Measurements from ENCODE around the gene MCM7. TPM values are rescaled to one million over a fixed set of nuclear protein-coding genes. Genes with fewer than 3 reads are reported as not detected.

The MCM7 gene
- total and polyA plus RNA-seq, 2 of the 13 experiments (the other 11 are each of a cell fraction or from before 2014, with no cell fraction given), result 84.5 to 214 TPM

DNA sequence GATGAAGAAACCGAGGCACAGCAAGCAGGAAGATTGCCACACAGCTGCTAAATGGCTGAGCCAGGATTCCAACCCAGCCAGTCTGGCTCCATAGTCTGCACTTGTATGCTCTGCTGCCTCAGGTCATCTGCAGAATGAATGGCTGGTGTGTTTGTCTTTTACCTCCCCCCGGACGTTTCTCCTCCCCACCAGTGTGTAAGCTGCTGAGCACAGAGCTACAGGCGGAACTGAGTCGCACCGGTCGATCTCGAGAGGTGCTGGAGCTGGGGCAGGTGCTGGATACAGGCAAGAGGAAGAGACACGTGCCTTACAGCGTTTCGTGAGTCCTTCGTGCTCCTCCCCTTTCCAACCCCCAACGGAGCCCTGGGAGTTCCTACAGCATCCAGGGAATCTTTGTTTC is 20.9 kb upstream of the MCM7 start (continued):
- TF ChIP-seq, protein P1, sequence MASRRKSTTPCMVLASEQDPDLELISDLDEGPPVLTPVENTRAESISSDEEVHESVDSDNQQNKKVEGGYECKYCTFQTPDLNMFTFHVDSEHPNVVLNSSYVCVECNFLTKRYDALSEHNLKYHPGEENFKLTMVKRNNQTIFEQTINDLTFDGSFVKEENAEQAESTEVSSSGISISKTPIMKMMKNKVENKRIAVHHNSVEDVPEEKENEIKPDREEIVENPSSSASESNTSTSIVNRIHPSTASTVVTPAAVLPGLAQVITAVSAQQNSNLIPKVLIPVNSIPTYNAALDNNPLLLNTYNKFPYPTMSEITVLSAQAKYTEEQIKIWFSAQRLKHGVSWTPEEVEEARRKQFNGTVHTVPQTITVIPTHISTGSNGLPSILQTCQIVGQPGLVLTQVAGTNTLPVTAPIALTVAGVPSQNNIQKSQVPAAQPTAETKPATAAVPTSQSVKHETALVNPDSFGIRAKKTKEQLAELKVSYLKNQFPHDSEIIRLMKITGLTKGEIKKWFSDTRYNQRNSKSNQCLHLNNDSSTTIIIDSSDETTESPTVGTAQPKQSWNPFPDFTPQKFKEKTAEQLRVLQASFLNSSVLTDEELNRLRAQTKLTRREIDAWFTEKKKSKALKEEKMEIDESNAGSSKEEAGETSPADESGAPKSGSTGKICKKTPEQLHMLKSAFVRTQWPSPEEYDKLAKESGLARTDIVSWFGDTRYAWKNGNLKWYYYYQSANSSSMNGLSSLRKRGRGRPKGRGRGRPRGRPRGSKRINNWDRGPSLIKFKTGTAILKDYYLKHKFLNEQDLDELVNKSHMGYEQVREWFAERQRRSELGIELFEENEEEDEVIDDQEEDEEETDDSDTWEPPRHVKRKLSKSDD (CRISPR knock-in tag; IDR thresholded peaks at IDR 0.05; ENCODE audit: low read depth), result no peak
- TF ChIP-seq WIZ (CRISPR knock-in tag; IDR thresholded peaks at IDR 0.05) (no peak), ZNF205 (CRISPR knock-in tag; IDR thresholded peaks at IDR 0.05) (peak; percentile 72; the same call in 1 of the 2 replicates), MLLT10 (CRISPR knock-in tag; IDR thresholded peaks at IDR 0.05) (no peak), ARID2 (CRISPR knock-in tag; IDR thresholded peaks at IDR 0.05; ENCODE audit: borderline replicate concordance) (no peak), ELF3 (CRISPR knock-in tag; IDR thresholded peaks at IDR 0.05) (peak; percentile 84), MIER2 (CRISPR knock-in tag; IDR thresholded peaks at IDR 0.05) (no peak), THYN1 (CRISPR knock-in tag; IDR thresholded peaks at IDR 0.05; ENCODE audit: borderline replicate concordance, low read depth) (no peak), CBX2 (IDR thresholded peaks at IDR 0.05; ENCODE audit: low read depth, low read length) (no peak), CBX2 (CRISPR knock-in tag; IDR thresholded peaks at IDR 0.05; ENCODE audit: low read depth) (no peak), ZNF629 (CRISPR knock-in tag; conservative IDR thresholded peaks at IDR 0.05) (no peak; the same call in 1 of the 2 replicates), ZNF558 (CRISPR knock-in tag; IDR thresholded peaks at IDR 0.05; ENCODE audit: borderline replicate concordance) (no peak), ATF1 (CRISPR knock-in tag; IDR thresholded peaks at IDR 0.05) (no peak), SUZ12 (IDR thresholded peaks at IDR 0.05; ENCODE audit: low read depth, low read length) (no peak), ADNP (CRISPR knock-in tag; IDR thresholded peaks at IDR 0.05) (no peak)
- TF ChIP-seq, protein P2, sequence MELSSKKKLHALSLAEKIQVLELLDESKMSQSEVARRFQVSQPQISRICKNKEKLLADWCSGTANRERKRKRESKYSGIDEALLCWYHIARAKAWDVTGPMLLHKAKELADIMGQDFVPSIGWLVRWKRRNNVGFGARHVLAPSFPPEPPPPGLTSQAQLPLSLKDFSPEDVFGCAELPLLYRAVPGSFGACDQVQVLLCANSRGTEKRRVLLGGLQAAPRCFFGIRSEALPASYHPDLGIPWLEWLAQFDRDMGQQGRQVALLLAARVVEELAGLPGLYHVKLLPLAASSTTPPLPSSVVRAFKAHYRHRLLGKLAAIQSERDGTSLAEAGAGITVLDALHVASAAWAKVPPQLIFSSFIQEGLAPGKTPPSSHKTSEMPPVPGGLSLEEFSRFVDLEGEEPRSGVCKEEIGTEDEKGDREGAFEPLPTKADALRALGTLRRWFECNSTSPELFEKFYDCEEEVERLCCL (CRISPR knock-in tag; IDR thresholded peaks at IDR 0.05; ENCODE audit: borderline replicate concordance), result no peak
- TF ChIP-seq, protein P3, sequence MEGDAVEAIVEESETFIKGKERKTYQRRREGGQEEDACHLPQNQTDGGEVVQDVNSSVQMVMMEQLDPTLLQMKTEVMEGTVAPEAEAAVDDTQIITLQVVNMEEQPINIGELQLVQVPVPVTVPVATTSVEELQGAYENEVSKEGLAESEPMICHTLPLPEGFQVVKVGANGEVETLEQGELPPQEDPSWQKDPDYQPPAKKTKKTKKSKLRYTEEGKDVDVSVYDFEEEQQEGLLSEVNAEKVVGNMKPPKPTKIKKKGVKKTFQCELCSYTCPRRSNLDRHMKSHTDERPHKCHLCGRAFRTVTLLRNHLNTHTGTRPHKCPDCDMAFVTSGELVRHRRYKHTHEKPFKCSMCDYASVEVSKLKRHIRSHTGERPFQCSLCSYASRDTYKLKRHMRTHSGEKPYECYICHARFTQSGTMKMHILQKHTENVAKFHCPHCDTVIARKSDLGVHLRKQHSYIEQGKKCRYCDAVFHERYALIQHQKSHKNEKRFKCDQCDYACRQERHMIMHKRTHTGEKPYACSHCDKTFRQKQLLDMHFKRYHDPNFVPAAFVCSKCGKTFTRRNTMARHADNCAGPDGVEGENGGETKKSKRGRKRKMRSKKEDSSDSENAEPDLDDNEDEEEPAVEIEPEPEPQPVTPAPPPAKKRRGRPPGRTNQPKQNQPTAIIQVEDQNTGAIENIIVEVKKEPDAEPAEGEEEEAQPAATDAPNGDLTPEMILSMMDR (CRISPR knock-in tag; IDR thresholded peaks at IDR 0.05), result peak; percentile 13; the same call in 1 of the 2 replicates
- TF ChIP-seq, protein P4, sequence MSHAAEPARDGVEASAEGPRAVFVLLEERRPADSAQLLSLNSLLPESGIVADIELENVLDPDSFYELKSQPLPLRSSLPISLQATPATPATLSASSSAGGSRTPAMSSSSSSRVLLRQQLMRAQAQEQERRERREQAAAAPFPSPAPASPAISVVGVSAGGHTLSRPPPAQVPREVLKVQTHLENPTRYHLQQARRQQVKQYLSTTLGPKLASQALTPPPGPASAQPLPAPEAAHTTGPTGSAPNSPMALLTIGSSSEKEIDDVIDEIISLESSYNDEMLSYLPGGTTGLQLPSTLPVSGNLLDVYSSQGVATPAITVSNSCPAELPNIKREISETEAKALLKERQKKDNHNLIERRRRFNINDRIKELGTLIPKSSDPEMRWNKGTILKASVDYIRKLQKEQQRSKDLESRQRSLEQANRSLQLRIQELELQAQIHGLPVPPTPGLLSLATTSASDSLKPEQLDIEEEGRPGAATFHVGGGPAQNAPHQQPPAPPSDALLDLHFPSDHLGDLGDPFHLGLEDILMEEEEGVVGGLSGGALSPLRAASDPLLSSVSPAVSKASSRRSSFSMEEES (CRISPR knock-in tag; IDR thresholded peaks at IDR 0.05), result no peak
- TF ChIP-seq, protein P5, sequence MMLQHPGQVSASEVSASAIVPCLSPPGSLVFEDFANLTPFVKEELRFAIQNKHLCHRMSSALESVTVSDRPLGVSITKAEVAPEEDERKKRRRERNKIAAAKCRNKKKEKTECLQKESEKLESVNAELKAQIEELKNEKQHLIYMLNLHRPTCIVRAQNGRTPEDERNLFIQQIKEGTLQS (CRISPR knock-in tag; IDR thresholded peaks at IDR 0.05), result no peak
- TF ChIP-seq, protein P6, sequence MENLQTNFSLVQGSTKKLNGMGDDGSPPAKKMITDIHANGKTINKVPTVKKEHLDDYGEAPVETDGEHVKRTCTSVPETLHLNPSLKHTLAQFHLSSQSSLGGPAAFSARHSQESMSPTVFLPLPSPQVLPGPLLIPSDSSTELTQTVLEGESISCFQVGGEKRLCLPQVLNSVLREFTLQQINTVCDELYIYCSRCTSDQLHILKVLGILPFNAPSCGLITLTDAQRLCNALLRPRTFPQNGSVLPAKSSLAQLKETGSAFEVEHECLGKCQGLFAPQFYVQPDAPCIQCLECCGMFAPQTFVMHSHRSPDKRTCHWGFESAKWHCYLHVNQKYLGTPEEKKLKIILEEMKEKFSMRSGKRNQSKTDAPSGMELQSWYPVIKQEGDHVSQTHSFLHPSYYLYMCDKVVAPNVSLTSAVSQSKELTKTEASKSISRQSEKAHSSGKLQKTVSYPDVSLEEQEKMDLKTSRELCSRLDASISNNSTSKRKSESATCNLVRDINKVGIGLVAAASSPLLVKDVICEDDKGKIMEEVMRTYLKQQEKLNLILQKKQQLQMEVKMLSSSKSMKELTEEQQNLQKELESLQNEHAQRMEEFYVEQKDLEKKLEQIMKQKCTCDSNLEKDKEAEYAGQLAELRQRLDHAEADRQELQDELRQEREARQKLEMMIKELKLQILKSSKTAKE (CRISPR knock-in tag; IDR thresholded peaks at IDR 0.05; ENCODE audit: borderline replicate concordance), result peak; percentile 68; the same call in 1 of the 2 replicates

Data from HepG2 (cell line).